HG03354 (cell line): ENCODE data around the gene RRAS2.
"Not testable (repeated sequence)": the region's sequence is repeated elsewhere in the genome, so short reads cannot be mapped to it uniquely, and the experiment has no call there.

Source experiments
- ATAC-seq: cut with Tn5 transposase; IDR thresholded peaks from one replicate; pipeline ENCODE4 v1.9.1; 2021; ENCODE audit warnings: mild to moderate bottlenecking; ENCODE audit not compliant: unreplicated experiment, poor library complexity, severe bottlenecking

The RRAS2 gene

DNA sequence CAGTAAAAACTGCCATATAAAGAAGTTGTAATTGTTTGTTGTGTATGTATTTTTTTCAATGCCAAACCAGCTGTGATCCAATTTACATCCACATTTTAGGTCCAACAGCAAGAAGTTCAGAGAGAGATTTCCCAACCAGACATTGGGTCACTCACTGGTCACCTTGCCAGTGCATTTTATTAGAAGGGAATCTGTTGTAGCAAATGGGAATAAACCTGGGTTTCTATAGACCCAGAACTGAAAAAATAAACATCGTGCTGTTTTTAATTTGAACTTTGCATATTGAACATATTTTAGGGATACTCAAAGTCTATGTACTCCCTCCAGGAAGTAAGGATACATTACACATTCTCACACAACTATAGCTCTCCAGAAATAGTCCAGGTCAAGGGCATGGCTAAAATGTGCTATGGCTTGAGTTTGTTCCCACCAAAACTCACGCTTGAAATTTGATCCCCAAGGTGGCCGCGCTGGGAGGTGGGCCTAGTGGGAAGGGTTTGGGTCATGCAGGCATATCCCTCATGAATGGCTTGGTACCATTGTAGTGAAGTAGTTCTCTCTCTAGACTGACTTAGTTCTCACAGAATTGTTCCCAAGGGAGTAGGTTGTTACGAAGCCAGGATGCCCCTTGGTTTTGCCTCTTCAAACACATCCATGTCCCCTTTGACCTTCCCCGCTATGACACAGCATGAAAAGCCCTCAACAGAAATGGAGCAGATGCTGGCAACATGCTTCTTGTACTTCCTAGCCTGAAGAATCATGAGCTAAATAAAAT is 90.9 kb downstream of the RRAS2 start:
- ATAC-seq: no peak

DNA sequence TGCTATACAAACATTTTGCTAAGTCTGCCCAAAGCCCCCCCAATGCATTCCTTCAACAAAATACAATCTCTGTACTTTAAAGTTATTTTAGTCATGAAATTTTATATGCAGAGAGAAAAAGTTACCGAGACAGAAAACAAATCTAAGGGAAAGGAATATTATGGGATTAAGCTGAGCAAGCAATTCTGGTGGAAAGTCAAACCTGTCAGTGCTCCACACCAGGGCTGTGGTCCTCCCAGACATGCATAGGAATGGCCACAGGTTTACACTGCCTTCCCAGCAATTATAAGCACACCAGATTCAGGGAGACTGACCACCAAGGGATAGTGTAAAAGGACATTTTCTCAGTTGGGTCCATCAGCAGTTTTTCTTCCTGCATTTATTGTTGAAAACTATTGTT is 92.4 kb downstream of the RRAS2 start:
- ATAC-seq: no peak

DNA sequence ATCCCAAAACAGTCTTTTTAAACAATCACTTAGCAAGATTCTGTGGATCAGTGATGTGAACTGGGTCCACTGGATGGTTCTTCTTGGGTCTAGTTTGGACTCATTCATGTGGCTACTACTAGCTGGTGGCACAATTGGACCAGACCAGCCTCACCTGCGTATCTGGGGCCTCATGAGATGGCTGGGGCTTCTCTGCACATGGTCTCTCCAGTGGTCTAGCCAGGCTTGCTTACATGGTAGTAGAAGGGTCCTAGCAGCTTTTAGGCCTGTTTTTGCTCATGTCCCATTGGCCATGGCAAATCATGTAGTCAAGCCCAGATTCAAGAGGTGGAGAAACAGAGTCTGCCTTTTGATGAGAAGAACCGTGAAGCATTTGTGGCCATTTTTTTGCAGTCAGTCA is 94.0 kb downstream of the RRAS2 start:
- ATAC-seq: no peak

DNA sequence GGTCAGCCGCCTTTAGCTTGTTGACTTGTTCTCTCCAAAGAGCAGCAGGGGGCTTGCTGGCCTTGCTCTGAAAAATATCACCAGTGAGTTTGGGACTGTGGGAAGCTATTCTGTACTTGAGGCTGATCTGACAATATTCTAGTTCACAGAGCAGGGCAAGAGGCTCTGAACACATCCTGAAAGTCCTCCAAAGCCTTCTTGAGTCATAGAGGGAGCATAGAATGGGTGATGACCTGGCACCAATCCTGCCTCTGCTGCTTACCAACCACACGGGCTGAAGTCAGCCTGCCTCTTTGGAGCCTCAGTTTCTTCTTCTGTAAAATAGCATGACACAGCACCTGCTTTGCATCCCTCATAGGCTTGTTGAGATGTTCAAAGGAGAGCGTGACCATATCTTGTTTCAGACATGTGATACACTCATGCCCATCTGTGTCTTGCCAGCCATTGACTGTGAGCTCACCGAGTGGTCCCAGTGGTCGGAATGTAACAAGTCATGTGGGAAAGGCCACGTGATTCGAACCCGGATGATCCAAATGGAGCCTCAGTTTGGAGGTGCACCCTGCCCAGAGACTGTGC is 96.6 kb downstream of the RRAS2 start:
- no peak for ATAC-seq

DNA sequence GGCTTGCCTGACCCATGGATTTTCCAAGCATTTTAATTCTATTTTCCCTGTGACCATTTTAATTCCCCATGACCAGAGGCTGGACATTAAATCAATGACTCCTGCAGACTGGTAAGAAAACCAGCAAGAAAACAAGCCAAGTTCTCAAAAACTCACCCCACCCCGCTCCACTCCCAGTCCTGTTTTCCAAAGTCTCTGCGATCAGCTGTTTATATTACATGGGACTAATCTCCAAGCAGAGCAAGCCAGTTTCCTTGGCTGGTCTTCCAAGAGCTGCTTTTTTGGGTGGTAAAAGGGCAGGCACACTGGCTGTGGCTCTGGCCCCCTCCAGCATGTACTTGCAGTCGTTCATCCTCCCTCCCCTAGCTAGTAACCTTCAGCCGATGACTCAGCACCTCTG is 97.9 kb downstream of the RRAS2 start:
- no peak for ATAC-seq

DNA sequence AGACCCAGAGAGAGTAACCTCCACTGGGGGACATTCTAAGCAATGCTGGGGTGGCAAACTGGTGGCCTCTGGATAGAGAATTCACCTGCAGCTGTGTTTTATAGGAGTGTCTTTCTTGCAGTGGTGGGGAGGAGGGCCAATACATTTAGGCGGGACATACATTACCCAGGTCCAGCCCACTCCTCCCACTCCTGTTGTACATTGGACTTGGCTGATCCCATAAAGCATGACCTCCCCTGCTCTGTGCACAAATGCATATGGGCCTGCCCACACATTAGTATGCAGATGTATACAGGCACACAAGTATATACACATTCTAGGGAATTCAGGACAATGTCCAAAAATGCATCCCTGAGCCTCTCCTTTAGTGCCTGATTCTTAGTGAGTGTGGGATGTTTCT is 99.1 kb downstream of the RRAS2 start:
- ATAC-seq: no peak

DNA sequence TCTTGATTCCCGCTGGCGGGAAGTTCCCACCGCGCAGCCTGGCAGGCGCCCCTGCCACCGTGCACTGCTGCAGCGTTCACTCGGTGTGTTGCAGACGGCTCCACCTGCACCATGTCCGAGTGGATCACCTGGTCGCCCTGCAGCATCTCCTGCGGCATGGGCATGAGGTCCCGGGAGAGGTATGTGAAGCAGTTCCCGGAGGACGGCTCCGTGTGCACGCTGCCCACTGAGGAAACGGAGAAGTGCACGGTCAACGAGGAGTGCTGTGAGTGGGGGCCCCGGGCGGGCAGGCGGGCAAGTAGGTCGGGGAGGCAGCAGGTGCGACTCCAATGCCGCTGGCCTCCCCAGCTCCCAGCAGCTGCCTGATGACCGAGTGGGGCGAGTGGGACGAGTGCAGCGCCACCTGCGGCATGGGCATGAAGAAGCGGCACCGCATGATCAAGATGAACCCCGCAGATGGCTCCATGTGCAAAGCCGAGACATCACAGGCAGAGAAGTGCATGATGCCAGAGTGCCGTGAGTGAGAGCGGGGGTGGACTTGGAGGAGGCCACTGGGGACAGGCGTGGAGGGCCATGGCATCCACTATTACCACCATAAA is 99.7 kb downstream of the RRAS2 start:
- ATAC-seq: no peak

DNA sequence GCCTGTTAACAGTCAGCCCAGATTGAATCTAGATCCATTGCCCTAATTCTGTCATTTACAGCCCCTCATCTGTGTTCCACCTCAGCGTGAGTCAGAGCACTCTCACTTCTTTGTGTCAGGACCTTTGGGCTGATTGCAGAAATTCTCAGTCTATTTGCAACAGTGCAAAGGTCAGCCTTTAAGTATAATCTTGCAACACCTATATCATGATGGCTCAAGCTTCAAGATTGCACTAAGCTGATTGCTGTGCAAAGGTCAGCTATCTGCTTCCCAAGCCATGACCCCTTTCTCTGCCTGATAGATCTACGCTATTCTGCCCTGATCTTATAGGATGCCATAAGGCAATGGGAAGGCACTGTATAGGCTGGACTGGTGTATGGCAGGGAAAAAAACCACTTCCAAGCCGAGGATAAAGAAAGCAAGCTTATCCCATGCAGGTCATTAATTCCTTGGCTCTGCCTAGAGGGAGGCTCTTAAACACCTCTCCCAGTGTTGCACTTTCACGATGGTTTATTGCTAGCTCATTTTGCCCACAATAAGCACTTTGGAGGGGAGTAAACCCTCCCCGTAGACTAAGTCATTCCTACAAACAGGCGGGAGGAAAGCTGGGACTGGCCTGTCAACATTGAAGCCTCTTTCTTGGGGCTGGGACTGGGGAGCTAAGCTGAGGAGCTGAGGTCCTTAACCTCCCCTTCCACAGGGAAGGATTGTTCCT is 100.6 kb downstream of the RRAS2 start:
- no peak for ATAC-seq

DNA sequence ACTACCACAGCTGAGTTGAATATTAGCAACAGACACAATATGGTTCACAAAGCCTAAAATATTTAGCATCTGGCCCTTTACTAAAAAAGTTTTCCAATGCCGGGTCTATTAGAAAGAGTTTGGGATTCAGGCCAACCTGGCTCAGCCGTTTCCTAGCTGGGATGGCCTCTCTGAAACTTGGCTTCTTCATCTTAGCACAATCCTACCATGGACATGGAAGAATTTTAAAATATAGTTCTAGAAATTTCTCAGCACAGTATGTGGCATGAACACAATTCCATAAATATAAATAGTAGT is 103.8 kb downstream of the RRAS2 start:
- ATAC-seq: no peak

DNA sequence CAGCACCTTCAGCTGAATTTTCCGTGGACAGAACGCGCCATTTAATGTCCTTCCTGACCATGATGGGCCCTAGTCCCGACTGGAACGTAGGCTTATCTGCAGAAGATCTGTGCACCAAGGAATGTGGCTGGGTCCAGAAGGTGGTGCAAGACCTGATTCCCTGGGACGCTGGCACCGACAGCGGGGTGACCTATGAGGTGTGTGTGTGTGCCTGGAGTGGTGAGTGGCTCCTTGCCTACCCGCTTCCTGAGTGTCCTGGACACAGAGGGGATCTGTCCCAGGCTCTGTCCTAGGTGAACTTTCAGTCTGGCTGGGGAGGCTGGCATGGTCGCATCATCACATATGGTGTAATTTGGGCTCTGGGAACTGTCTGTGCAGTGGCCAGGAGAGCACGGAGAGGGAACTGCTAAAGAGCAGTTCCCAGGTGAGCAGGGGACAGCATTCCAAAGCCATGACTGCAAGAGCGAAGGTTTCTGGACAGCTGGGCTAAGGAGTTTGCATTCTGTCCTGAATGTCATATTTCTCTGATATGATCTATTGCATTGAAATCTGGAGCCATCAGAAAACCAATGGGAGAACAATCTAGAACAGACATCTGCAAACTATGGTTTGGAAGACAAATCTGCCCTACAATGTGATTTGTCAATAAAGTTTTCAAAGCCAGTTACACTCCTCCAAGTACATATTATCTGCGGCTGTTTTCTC is 104.3 kb downstream of the RRAS2 start:
- no peak for ATAC-seq

DNA sequence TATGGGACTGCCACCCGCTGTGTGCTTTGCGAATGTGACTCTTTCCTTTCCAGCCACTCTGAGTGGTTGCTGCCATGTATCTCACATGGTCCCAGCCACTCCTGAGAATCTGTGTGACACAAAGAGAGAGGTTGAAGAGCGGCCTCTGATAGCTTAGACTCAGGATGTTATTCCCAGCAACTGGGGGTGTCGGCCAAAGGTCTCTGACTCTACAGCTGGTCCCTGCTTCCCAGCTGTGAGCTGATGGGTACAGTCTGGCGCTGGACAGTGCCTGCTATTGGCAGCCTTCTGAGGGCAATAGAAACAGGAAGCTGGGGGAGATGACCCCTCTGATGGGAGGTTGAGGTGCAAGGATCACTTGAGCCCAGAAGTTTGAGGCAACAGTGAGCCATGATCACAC is 105.1 kb downstream of the RRAS2 start:
- ATAC-seq: no peak

DNA sequence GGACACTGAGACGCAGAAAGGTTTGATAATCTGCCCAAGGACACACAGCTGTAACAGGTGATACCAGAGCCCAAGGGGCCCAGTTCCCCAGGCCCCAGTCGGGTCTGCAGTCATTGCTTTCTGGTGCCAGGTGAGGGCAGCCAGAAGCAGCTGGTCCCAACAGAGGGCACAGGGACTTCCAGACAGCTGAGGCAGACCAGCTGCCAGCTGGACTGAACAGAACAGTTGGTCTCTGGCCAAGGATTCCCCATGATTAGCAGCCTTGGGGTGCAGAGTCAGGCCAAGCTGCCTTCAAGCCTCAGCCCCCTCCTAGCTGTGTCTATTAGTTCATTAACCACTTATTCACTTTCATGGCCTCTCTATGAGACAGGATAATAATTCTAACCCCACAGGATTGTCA is 105.6 kb downstream of the RRAS2 start:
- no peak for ATAC-seq

DNA sequence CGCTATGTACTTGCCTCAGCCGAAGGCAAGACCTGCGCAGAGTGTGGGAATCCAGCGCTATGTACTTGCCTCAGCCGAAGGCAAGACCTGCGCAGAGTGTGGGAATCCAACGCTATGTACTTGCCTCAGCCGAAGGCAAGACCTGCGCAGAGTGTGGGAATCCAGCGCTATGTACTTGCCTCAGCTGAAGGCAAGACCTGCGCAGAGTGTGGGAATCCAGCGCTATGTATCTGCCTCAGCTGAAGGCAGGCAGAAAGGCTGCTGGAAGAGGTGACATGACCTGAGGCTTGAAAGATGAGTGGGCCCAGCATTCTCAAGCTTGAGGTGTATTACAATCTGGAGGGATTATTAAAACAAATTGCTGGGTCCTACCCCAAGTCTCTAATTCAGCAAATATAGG is 106.5 kb downstream of the RRAS2 start:
- not testable (repeated sequence) for ATAC-seq

DNA sequence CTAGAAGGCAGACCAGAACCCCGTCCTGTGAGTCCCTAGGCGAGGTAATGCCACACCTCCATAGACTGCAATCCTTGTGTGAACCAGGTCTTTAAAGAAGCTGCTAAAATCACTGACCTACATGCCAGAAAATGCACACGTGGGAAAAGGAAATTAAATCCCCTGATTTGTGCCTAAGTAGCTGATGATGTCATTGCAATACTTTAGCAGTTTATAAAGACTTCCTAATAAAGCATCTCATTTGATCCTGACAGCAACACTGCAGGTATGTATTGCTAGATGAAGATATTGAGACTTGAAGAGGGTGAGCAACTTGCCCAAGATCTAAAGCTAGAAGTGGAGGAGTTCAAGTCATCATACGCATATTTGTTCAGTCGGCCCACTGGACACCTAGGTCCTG is 107.2 kb downstream of the RRAS2 start:
- no peak for ATAC-seq

DNA sequence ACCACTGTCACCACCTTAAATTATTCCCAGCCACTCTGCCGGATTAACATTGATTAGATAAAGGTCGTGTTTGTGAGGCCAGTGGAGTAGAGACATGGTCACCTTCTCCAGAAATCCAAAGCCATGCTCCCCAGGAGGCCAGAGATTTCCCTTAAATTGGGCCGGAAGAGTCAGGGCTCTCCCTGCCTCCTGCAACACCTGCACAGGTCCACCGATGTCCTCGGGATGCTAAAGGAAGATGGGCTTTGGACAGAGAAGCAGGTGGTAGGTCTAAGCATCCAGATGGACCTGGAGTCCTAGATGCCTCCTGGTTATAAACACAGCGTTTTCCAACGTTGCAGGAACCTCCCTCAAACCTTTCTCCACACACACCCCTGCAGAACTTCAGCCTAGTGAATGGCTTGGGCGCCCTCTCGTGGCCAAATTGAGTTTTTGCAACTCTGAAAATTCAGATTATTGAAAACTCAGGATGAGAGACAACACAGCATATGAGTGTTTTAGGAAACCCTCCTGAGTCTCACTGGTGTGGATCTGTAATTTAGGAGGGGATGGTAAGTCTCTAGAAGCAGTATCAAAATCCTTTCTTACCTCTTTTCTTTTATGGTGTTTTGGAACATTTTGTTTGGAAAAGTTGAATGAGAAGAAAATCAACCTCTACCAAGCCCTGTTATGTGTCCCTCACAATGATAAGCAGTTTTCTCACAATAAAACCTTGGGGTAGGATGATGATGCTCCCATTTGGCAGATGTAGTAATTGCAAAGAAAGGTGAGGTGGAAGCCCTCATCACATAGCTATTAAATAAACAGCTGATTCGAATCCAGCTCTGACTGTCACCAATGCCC is 109.6 kb downstream of the RRAS2 start:
- peak; percentile 59 for ATAC-seq

DNA sequence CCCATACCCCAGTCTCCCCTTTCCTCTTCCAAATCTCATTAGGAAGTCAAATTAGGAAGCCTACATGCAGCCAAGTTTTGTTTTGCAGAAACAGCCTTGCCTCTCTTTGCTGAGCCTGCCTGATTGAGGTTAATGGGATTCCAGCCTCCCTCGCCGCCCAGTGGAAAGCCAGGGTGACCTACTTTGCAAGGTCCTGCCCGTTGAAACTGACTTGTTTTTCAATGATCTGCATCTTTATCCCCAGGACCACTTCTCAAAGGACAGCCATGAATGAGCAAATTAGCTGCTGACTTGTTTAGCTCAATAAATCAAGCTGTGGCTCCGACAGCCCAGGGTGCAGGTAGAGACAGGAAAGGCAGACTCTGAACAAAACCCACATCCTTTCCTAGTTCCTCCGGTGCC is 110.4 kb downstream of the RRAS2 start:
- ATAC-seq: no peak

DNA sequence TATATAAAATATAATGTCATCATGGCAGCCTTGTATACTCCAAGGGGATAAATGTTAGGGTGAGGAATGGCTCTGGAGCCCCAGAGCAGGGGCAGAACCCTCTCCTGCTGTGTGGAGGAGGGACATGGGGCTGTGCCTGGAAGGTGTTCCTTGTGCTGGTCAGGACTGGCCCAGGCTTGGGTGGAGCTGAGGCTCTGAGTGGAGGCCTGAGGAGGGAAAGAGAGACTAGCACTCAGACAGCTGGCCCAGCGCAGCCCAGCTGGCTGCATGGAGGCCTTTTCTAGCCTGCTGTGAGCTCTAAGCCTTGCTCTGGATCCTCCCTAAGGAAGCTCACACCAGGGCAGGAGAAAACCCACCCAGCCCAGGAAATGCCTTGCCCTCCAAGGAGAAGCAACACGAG is 113.5 kb downstream of the RRAS2 start:
- ATAC-seq: no peak

DNA sequence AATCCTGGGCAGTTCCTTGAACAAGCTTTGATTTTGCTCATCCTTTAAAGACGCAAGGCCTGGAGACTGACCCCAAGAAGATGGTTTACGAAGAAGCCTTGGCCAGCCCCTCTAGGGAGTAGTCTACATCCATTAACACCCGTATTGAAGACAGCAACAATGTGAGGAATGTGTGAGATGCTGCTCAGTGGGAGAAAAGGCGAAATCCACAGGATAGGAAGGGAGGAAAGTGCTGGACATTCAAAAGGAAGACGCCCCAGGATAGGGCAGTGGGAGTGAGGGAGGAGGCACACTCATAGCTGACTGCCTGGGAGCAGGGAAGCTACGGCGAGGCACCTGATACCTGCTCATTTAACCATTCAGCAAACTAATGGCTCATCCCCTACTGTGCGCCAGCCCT is 114.1 kb downstream of the RRAS2 start:
- ATAC-seq: no peak

DNA sequence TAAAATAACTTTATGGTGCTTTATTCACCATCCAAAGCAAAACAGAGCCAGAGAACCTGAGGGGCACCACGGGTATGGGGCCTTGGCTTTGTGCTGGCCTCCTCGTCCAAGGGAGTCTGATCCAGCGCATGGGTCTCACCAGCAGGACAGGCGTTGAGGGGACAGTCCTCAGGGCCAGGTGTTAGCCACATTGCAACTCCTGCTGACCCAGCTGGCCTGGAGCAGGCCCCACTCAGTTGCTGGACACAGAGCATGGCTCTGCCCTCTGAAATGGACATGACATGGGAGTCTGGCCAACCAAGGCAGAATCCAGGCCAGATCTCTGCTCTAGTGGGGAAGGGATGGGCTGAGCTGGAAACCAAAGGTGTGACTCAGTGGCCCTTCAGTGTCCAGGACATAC is 116.2 kb downstream of the RRAS2 start:
- ATAC-seq: no peak

DNA sequence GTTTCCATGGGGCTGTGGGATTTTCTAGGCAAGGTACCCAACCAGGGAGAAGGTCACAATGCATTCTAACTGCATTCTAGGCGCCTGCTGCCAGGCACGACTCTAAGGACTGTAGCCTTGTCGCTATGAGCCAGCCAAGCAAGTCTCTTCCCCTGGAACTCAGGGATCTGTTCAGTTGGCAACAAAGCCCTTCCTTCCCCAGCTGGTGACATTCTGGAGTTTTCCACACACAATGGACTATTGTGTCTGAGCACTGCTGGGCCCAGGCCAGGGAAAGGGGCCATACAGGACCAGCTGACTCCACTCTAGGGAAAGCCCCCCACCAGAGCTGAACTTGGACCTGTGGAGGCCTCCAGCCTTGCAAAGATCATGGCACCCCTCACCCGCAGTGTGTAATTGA is 116.8 kb downstream of the RRAS2 start:
- no peak for ATAC-seq
